ENCODE measurements around the gene ETF1. TPM values are rescaled to one million over a fixed set of nuclear protein-coding genes. Genes with fewer than 3 reads are reported as not detected.

The ETF1 gene
- total RNA-seq, 2 donors from 2014 or later: 150 to 165 TPM

DNA sequence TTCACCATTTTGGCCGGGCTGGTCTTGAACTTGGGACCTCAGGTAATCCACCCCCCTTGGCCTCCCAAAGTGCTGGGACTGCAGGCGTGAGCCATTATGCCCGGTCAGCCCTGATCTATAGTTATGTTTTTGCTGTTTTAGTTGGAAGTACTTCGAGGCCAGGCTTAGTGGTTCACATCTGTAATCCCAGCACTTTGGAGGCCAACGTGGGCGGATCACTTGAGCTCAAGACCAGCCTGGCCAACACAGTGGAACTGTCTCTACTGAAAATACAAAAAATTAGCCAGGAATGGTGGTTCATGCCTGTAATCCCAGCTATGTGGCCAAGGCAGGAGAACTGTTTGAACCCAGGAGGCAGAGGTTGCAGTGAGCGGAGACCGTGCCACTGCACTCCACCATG is 30.2 kb upstream of the ETF1 start:
- Mint-ChIP-seq H3K36me3 (ENCODE audit: low read depth) (peaks cover 12% of the 10 kb centered on the region), H3K27me3 (no peaks in the 10 kb centered on the region), H3K27ac (peak overlapping the region; percentile 99), H3K4me1 (peaks cover 36% of the 10 kb centered on the region), H3K4me3 (no peak overlapping the region)
- ATAC-seq (no peak), DNase-seq (no peak)
- H3K9me3 ChIP-seq (ENCODE audit: control insufficient read depth, low read length, poor library complexity, severe bottlenecking): no peaks in the 10 kb centered on the region

DNA sequence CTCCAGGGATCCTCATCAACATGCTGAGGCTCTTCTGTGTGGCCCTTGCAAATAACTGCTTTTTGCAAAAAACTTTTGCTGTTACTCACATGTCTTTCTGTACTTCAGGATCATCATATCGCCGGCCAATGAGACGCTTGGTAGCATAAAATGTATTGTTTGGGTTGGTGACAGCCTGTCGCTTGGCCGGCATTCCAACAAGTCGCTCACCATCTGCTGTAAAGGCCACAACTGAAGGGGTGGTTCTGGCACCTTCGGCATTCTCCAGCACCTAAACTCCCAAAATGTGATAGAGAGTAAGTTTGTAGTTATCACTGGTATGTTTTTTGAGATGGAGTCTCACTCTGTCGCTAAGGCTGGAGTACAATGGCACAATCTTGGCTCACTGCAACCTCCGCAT is 27.8 kb upstream of the ETF1 start:
- H3K27ac Mint-ChIP-seq: no peak overlapping the region
- ATAC-seq (no peak), DNase-seq (no peak)
- no peak overlapping the region for H3K4me3 Mint-ChIP-seq
- peaks cover 39% of the 10 kb centered on the region for H3K4me1 Mint-ChIP-seq
- H3K27me3 Mint-ChIP-seq: no peaks in the 10 kb centered on the region
- peaks cover 14% of the 10 kb centered on the region for H3K36me3 Mint-ChIP-seq (ENCODE audit: low read depth)
- no peaks in the 10 kb centered on the region for H3K9me3 ChIP-seq (ENCODE audit: control insufficient read depth, low read length, poor library complexity, severe bottlenecking)

DNA sequence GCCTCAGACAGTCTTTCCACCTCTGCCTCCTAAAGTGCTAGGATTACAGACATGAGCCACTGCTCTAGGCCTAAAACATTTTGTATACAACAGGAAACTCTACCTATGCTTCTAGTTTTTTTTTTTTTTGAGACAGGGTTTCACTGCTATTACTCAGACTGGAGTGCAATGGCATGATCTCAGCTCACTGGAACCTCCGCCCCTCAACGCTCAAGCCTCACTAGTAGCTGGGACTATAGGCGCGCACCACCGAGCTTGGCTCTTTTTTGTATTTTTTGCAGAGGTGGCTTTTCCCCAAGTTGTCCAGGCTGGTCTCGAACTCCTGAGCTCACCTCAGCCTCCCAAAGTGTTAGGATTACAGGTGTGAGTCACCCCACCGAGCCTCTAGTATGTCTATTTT is 26.7 kb upstream of the ETF1 start:
- Mint-ChIP-seq H3K4me3 (no peak overlapping the region), H3K4me1 (peaks cover 41% of the 10 kb centered on the region), H3K27me3 (no peaks in the 10 kb centered on the region), H3K36me3 (ENCODE audit: low read depth) (peaks cover 15% of the 10 kb centered on the region), H3K27ac (no peak overlapping the region)
- ATAC-seq (no peak), DNase-seq (no peak)
- H3K9me3 ChIP-seq (ENCODE audit: control insufficient read depth, low read length, poor library complexity, severe bottlenecking): no peaks in the 10 kb centered on the region

DNA sequence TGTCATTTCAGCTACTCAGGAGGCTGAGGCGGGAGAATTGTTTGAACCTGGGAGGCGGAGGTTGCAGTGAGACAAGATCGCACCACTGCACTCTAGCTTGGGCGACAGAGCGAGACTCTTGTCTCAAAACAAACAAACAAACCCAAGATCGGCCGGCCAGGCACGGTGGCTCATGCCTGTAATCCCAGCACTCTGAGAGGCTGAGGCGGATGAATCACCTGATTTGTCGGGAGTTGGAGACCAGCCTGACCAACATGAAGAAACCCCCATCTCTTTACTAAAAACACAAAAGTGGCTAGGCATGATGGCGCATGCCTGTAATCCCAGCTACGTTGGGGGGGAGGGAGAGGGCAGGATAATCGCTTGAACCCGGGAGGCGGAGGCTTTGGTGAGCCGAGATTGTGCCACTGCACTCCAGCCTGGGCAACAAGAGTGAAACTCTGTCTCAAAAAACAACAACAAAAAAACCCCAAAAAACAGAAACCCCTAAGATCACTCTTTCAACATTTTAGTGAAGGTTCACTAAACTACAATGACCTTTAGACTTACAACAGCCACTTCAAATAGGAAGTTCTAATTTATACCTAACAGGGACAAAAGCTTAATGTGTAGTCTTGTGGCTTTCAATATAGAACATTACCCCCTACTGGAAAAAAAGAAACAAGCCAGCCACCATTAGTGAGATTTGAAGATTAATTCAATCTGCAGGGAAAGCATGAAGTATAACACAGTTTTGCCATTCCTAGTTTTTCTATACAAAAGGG is 25.2 kb upstream of the ETF1 start:
- Mint-ChIP-seq H3K27ac (peak overlapping the region; percentile 95), H3K4me1 (peaks cover 38% of the 10 kb centered on the region), H3K27me3 (no peaks in the 10 kb centered on the region), H3K36me3 (ENCODE audit: low read depth) (peaks cover 20% of the 10 kb centered on the region), H3K4me3 (no peak overlapping the region)
- DNase-seq (no peak), ATAC-seq (no peak)
- H3K9me3 ChIP-seq (ENCODE audit: control insufficient read depth, low read length, poor library complexity, severe bottlenecking): no peaks in the 10 kb centered on the region

DNA sequence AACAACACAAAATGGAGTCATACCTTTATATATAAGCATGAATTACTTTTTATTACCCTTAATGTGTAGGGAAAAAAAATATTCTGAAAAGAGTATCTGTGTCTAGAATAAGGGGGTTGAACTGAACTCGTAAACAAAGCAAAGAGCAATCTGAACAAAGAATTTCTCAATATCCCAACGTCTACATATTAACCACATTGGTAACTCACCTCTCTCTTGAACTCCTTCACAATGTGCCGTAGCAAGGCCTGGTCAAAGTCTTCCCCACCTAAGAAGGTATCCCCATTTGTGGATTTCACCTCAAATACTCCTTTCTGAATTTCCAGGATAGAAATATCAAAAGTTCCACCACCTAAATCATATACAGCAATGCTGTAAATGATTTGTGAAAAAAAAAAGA is 23.8 kb upstream of the ETF1 start:
- H3K27ac Mint-ChIP-seq: peak overlapping the region; percentile 95
- peaks cover 18% of the 10 kb centered on the region for H3K36me3 Mint-ChIP-seq (ENCODE audit: low read depth)
- H3K4me3 Mint-ChIP-seq: no peak overlapping the region
- H3K4me1 Mint-ChIP-seq: peaks cover 35% of the 10 kb centered on the region
- no peaks in the 10 kb centered on the region for H3K27me3 Mint-ChIP-seq
- no peaks in the 10 kb centered on the region for H3K9me3 ChIP-seq (ENCODE audit: control insufficient read depth, low read length, poor library complexity, severe bottlenecking)
- ATAC-seq: no peak
- DNase-seq: no peak

DNA sequence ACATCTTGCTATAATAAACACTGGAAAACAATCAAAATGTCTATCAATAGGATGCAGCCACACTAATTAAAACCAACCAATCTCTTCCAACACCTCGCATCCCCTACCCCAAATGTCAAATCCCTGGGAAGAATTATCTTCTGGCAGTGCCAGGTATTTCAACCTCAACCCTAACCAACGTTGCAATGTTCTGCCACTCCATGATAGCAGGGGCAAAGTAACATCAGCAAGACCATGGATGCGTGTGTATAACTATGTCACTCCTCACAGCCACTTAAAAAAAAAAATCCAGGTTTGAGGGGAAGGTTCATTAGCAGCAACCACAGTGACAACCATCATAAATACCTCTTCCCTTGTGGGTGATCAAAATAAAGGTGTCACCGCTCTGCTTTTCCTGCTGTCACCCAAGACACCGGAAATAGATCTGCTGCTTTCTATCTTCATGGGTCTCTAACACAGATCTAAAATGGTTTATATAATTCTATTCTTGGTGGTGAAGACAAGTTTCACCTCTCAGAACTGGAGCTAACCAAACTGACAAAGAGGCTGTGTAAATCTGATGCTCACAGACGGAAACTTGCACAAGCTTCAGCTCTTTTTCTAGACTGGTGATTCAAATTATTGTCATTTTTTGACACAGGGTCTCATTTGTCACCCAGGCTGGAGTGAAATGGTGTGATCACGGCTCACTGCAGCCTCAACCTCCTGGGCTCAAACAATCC is 22.2 kb upstream of the ETF1 start:
- DNase-seq: no peak

DNA sequence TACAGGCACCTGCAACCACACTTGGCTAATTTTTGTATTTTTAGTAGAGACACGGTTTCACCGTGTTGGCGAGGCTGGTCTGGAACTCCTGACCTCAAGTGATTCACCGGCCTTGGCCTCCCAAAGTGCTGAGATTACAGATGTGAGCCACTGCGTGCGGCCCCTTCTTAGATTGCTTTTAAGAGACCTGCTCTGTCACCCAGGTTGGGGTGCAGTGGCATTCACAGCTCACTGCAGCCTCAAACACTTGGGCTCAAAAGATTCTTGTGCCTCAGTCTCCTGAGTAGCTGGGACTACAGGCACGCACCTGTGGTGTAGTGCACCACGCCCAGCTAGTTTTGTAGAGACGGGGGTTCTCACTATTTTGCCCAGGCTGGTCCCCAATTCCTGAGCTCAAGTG is 21.2 kb upstream of the ETF1 start:
- H3K4me3 Mint-ChIP-seq: no peak overlapping the region
- ATAC-seq: no peak
- peaks cover 35% of the 10 kb centered on the region for H3K4me1 Mint-ChIP-seq

More for the DNA sequence above, 22.2 kb upstream of the ETF1 start:
- peak; percentile 86 for ATAC-seq
- Mint-ChIP-seq H3K36me3 (ENCODE audit: low read depth) (peaks cover 21% of the 10 kb centered on the region), H3K27ac (peak overlapping the region; percentile 95), H3K4me3 (peak overlapping the region; percentile 80), H3K4me1 (peaks cover 33% of the 10 kb centered on the region), H3K27me3 (no peaks in the 10 kb centered on the region)
- no peaks in the 10 kb centered on the region for H3K9me3 ChIP-seq (ENCODE audit: control insufficient read depth, low read length, poor library complexity, severe bottlenecking)

DNA sequence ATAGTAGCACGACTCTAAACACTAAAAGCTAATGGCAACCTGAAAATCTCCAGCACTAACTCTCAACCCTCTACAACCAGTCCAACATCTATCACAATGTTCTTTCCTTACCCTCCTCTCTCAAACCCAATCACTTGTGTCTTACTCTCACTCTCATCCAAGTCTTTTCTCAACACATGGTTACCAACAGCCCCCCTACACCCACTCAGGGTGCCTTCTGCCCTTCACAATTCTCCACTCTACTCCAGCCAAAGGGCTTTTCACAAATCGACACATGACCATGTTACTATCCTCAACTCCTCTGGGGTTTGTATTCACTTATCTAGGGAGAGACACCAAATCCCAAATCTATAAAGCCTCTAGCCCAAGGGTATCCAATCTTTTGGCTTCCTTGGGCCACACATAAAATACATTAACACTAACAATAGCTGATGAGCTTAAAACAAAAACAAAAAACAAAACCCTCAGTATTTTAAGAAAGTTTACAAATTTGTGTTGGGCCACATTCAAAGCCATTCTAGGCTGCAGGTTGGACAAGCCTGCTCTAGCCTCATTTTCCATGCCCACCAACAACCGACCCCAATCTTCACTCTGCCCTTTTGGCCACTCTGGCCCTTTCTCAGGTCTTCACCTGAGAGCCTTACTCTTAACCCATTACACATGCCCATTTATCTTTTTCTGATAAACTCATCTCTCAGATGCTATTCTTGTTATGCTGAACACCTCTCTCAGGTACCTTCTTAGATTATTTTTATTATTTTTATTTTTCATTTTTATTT is 20.5 kb upstream of the ETF1 start:
- peaks cover 22% of the 10 kb centered on the region for H3K36me3 Mint-ChIP-seq (ENCODE audit: low read depth)
- H3K27me3 Mint-ChIP-seq: no peaks in the 10 kb centered on the region

More for the DNA sequence above, 21.2 kb upstream of the ETF1 start:
- H3K9me3 ChIP-seq (ENCODE audit: control insufficient read depth, low read length, poor library complexity, severe bottlenecking): no peaks in the 10 kb centered on the region
- peaks cover 23% of the 10 kb centered on the region for H3K36me3 Mint-ChIP-seq (ENCODE audit: low read depth)
- DNase-seq: no peak
- H3K27me3 Mint-ChIP-seq: no peaks in the 10 kb centered on the region
- H3K27ac Mint-ChIP-seq: peak overlapping the region; percentile 95

DNA sequence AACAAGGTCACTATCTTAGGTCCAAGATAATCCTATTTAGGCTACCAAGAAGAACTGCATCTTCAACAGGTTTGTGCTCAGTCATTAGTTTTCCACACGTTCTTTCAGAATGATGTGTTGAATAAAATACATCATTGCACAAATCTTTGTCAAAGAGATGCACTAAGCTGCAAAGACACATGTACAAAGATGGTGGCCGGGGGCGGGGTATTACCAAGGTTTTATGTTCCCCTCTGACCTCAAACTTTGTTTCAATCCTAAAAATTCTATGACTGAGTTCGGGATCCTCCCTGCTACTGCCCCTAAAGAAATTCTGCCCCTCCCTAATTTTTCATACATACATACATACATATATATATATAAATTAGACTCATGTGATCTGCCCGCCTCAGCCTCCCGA is 17.9 kb upstream of the ETF1 start:
- Mint-ChIP-seq H3K4me1 (peaks cover 27% of the 10 kb centered on the region), H3K27ac (peak overlapping the region; percentile 83), H3K27me3 (no peaks in the 10 kb centered on the region), H3K4me3 (no peak overlapping the region), H3K36me3 (ENCODE audit: low read depth) (peaks cover 20% of the 10 kb centered on the region)
- DNase-seq (no peak), ATAC-seq (no peak)
- H3K9me3 ChIP-seq (ENCODE audit: control insufficient read depth, low read length, poor library complexity, severe bottlenecking): no peaks in the 10 kb centered on the region

More for the DNA sequence above, 20.5 kb upstream of the ETF1 start:
- peak overlapping the region; percentile 43 for H3K4me3 Mint-ChIP-seq
- peak overlapping the region; percentile 94 for H3K27ac Mint-ChIP-seq
- H3K4me1 Mint-ChIP-seq: peaks cover 33% of the 10 kb centered on the region
- DNase-seq: no peak
- ATAC-seq: no peak
- no peaks in the 10 kb centered on the region for H3K9me3 ChIP-seq (ENCODE audit: control insufficient read depth, low read length, poor library complexity, severe bottlenecking)

DNA sequence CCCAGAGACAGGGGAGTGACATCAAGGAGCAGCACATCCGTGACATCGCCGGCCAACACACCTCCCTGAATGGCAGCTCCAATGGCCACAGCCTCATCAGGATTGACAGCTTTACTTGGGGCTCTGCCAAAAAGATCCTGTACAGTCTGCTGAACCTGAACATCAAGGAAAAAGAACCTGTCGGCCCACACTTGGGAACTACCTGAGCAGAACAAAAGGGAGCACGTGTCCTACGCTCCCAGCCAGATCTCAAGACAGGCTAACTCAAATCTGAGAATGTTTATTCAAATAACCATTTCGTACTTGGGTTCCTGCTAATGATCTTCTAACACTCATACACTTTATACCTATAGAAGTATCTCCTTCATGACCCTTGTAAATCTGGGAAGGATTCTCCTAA is 16.9 kb upstream of the ETF1 start:
- H3K4me1 Mint-ChIP-seq: peaks cover 21% of the 10 kb centered on the region
- no peak for ATAC-seq
- H3K27ac Mint-ChIP-seq: peak overlapping the region; percentile 85
- DNase-seq: no peak
- peaks cover 18% of the 10 kb centered on the region for H3K36me3 Mint-ChIP-seq (ENCODE audit: low read depth)
- H3K4me3 Mint-ChIP-seq: no peak overlapping the region
- H3K27me3 Mint-ChIP-seq: no peaks in the 10 kb centered on the region
- no peaks in the 10 kb centered on the region for H3K9me3 ChIP-seq (ENCODE audit: control insufficient read depth, low read length, poor library complexity, severe bottlenecking)

DNA sequence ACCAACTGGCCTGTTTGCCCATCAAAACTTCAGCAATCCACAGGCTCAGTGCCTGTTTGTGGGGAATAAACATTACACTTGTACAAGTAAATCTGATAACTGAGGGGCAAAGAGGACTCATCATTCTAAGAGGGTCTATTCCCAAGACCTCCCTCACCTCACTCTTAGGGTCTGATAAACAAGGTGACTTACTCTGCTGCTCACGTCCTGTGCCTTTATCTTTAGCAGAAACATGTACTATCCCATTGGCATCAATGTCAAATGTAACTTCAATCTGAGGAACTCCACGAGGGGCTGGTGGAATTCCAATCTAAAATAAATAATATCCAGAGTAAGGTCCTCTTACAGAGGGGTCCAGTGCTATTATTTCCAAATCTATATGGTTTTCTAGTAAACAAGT is 14.6 kb upstream of the ETF1 start:
- no peaks in the 10 kb centered on the region for H3K27me3 Mint-ChIP-seq
- peaks cover 10% of the 10 kb centered on the region for H3K4me1 Mint-ChIP-seq
- ATAC-seq (no peak), DNase-seq (no peak)
- H3K36me3 Mint-ChIP-seq (ENCODE audit: low read depth): peaks cover 11% of the 10 kb centered on the region
- peak overlapping the region; percentile 85 for H3K27ac Mint-ChIP-seq
- no peaks in the 10 kb centered on the region for H3K9me3 ChIP-seq (ENCODE audit: control insufficient read depth, low read length, poor library complexity, severe bottlenecking)
- H3K4me3 Mint-ChIP-seq: no peak overlapping the region

DNA sequence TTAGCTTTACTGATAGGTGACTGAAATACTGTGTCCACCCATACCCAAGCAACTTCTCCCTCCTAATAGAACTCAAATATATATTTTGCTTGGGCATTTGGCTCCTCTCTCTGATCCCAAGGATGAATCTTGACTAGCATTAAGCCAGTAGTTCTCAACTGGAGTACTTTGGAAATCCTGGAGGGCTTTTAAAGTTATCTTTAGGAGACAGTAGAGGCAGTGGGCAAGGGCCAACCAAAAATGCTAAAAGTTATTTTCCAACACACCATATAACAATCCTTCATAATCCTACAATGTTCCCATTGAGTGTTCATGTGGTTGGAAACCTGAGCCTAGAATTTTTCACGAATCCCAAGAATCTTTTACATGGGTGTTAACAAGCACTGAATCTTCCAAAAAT is 11.1 kb upstream of the ETF1 start:
- Mint-ChIP-seq H3K27me3 (no peaks in the 10 kb centered on the region), H3K4me3 (no peak overlapping the region), H3K27ac (no peak overlapping the region), H3K36me3 (ENCODE audit: low read depth) (peaks cover 7% of the 10 kb centered on the region), H3K4me1 (peaks cover 11% of the 10 kb centered on the region)
- no peaks in the 10 kb centered on the region for H3K9me3 ChIP-seq (ENCODE audit: control insufficient read depth, low read length, poor library complexity, severe bottlenecking)
- ATAC-seq (no peak), DNase-seq (no peak)

DNA sequence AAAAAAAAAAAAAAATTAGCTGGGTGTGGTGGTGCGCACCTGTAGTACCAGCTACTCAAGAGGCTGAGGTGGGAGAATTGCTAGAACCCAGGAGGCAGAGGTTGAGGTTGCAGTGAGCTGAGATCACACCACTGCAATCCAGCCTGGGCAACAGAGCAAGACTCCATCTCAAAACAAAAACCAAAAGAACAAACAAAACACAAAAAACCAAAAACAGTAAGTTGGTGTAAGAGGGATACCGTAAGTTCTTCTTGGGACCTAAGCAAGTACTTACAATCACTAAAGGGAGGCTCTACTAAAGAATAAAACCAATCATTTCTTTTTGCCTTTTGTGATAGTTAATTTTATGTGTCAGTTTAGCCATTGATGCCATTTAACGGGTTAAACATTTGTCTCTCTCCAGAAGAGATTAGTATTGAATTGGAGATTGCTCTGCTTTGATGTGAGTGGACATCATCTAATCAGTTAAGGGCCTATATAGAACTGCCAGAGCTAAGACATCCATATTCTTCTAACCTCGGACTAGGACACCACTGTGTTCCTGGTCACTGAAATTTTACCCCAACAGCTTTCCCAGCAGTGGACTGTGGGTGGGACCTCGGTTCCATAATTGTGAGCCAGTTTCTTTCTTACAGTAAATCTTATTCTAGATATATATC is 10.5 kb upstream of the ETF1 start:
- no peak for DNase-seq
- Mint-ChIP-seq H3K27ac (no peak overlapping the region), H3K4me3 (no peak overlapping the region), H3K36me3 (ENCODE audit: low read depth) (peaks cover 4% of the 10 kb centered on the region), H3K4me1 (peaks cover 10% of the 10 kb centered on the region), H3K27me3 (no peaks in the 10 kb centered on the region)
- no peak for ATAC-seq
- no peaks in the 10 kb centered on the region for H3K9me3 ChIP-seq (ENCODE audit: control insufficient read depth, low read length, poor library complexity, severe bottlenecking)

All from T-helper 17 cell (primary cell).